OCI-LY7 (cell line): ENCODE data around the gene DPH1. TPM values are rescaled to one million over a fixed set of nuclear protein-coding genes. Genes with fewer than 3 reads are reported as not detected.

Experiments used
- BruUV-seq: library from RNA; stranded (reverse); fragments of 400-500 nt; replicated peaks from 2 replicates; lab custom pipeline; 2021; lab: Mats Ljungman, UMichigan
- CTCF ChIA-PET: fragments of 300-600 bp; sonication (Branson Sonifier 250); formaldehyde crosslinking; loops from one replicate; lab custom pipeline; 2022; ENCODE audit warnings: antibody characterized with exemption; ENCODE audit not compliant: unreplicated experiment; lab: Charles Lee
- POLR2A ChIA-PET: fragments of 300-600 bp; sonication (Branson Sonifier 250); formaldehyde crosslinking; loops from one replicate; lab custom pipeline; 2022; ENCODE audit warnings: antibody characterized with exemption; lab: Charles Lee
- DNase-seq: peaks from one replicate; pipeline ENCODE4 v3.0.0-alpha.2; 2015; ENCODE audit warnings: low spot score
- H2AFZ ChIP-seq: fragments of 200-600 bp; sonication (generic), shearing (Covaris generic); 2 replicates; pipeline ENCODE4 v1.6.1; 2014; ENCODE audit warnings: mild to moderate bottlenecking, antibody characterized with exemption, low read length, moderate library complexity
- H3K27ac ChIP-seq: fragments of 200-600 bp; sonication (generic); 2 replicates; pipeline ENCODE4 v1.5.1; 2014; ENCODE audit warnings: mixed run types, low read depth, mild to moderate bottlenecking, moderate library complexity, low read length, inconsistent platforms; ENCODE audit not compliant: poor library complexity, severe bottlenecking
- H3K36me3 ChIP-seq: fragments of 200-600 bp; sonication (generic); 2 replicates; pipeline ENCODE4 v1.6.1; 2014; ENCODE audit warnings: mild to moderate bottlenecking, antibody characterized with exemption, low read length, moderate library complexity, mixed read lengths; ENCODE audit not compliant: insufficient read depth
- H3K4me1 ChIP-seq: fragments of 200-600 bp; sonication (generic); 2 replicates; pipeline ENCODE4 v1.5.1; 2014; ENCODE audit warnings: mild to moderate bottlenecking, low read length; ENCODE audit not compliant: insufficient read depth, poor library complexity, severe bottlenecking
- H3K4me2 ChIP-seq: fragments of 200-600 bp; sonication (generic); 2 replicates; pipeline ENCODE4 v1.6.1; 2014; ENCODE audit warnings: mild to moderate bottlenecking, low read length
- H3K4me3 ChIP-seq: fragments of 200-600 bp; sonication (generic); 2 replicates; pipeline ENCODE4 v1.5.1; 2014; ENCODE audit warnings: mild to moderate bottlenecking, low read depth, low read length; ENCODE audit not compliant: poor library complexity, severe bottlenecking
- H3K79me2 ChIP-seq: fragments of 200-600 bp; sonication (generic); 2 replicates; pipeline ENCODE4 v1.6.1; 2016; ENCODE audit warnings: low read depth, mild to moderate bottlenecking, low read length, moderate library complexity, mixed read lengths; ENCODE audit not compliant: insufficient read depth
- H3K9me2 ChIP-seq: fragments of 200-600 bp; sonication (generic); 2 replicates; pipeline ENCODE4 v1.6.1; 2016; ENCODE audit warnings: mild to moderate bottlenecking, low read length, mixed read lengths; ENCODE audit not compliant: insufficient read depth
- H3K9me3 ChIP-seq: fragments of 200-600 bp; sonication (generic); 2 replicates; pipeline ENCODE4 v1.6.1; 2014; ENCODE audit warnings: mild to moderate bottlenecking, mixed run types, low read length, mixed read lengths
- H4K20me1 ChIP-seq: fragments of 200-600 bp; sonication (generic); 2 replicates; pipeline ENCODE4 v1.6.1; 2014; ENCODE audit warnings: mild to moderate bottlenecking, antibody characterized with exemption, low read length, moderate library complexity, mixed read lengths; ENCODE audit not compliant: insufficient read depth
- EZH2phosphoT487 ChIP-seq: fragments of 200-600 bp; sonication (generic); IDR thresholded peaks from 2 replicates; pipeline ENCODE4 v1.6.1; 2018; ENCODE audit warnings: low read depth, borderline replicate concordance, mild to moderate bottlenecking, mixed run types, antibody characterized with exemption, low read length, moderate library complexity, mixed read lengths
- intact Hi-C: fragments of 100-400 bp; cut with micrococcal nuclease; formaldehyde crosslinking; loops from one replicate; pipeline ENCODE4 v1.10.0; 2022; ENCODE audit not compliant: unreplicated experiment
- total RNA-seq, 2 experiments: library from RNA; depleted of rRNA in 1 of 2; stranded (reverse); fragments of >200 nt in 1 of 2; shearing (Covaris generic) in 1 of 2; gene quantifications; 2 replicates each; pipeline ENCODE4 v1.2.3, GENCODE V29; 2014 to 2022
- TF ChIP-seq, protein P1 (sequence below): fragments of 200-600 bp; sonication (generic); conservative IDR thresholded peaks from 2 replicates; pipeline ENCODE4 v1.5.1; 2014; ENCODE audit warnings: mild to moderate bottlenecking, antibody characterized with exemption, low read length, moderate library complexity, mixed read lengths

The DPH1 gene
- total RNA-seq, 2 experiments from 2014 or later, result 26.5 to 35.1 TPM

DNA sequence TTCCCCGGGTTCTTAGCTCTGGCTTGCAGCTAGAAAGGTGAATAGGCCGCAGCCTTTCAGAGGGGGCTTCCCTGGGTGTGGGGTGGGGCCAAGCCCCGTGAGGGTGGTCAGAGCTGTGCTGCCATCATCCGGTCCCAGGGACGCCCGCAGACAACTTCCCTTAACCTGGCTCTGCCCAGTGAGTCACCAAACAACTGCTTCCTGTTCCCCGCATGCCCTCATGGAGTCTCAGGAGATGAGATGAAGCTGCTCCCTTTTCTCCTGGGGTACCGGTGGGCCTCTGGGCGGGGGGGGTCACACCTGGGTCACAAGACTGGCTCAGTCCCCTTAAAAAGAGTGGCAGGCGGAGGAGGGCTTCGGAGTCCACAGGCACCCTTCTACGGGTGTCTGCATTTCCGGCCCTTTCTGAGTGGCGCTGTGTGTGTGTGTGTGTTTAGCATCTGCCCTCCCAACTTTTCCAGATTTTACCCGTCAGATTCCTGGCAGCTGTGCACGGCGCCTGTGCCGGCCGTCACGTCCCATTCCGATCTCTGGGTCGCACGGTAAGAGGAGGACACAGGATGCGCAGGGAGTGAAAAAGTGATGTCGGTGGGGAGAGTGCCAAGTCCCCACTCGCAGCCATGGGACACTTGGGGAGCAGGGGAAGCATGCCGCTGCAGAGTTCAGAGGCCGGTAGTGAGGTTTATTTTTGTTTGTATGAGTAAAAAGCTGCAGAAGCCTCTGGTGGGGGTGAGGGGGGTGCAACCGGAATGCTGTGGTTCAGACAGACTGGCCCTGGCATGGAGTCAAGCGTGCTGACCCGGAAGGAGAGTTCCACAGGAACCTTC is 41.7 kb downstream of the DPH1 start:
- TF ChIP-seq EZH2phosphoT487, result no peak
- TF ChIP-seq, protein P1, sequence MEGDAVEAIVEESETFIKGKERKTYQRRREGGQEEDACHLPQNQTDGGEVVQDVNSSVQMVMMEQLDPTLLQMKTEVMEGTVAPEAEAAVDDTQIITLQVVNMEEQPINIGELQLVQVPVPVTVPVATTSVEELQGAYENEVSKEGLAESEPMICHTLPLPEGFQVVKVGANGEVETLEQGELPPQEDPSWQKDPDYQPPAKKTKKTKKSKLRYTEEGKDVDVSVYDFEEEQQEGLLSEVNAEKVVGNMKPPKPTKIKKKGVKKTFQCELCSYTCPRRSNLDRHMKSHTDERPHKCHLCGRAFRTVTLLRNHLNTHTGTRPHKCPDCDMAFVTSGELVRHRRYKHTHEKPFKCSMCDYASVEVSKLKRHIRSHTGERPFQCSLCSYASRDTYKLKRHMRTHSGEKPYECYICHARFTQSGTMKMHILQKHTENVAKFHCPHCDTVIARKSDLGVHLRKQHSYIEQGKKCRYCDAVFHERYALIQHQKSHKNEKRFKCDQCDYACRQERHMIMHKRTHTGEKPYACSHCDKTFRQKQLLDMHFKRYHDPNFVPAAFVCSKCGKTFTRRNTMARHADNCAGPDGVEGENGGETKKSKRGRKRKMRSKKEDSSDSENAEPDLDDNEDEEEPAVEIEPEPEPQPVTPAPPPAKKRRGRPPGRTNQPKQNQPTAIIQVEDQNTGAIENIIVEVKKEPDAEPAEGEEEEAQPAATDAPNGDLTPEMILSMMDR, result no peak
- Histone ChIP-seq H3K4me2 (no peak overlapping the region), H3K4me1 (peaks cover 11% of the 10 kb centered on the region), H3K9me2 (no peaks in the 10 kb centered on the region), H3K36me3 (no peaks in the 10 kb centered on the region), H3K9me3 (no peaks in the 10 kb centered on the region), H3K27ac (no peak overlapping the region), H4K20me1 (no peaks in the 10 kb centered on the region), H2AFZ (no peak overlapping the region), H3K79me2 (no peaks in the 10 kb centered on the region), H3K4me3 (no peak overlapping the region)
- BruUV-seq, result no TSS peak
- POLR2A ChIA-PET, result interaction anchor here (0.8 kb wide), 1 partner anchor 14 kb away, joined by 3 read pairs; no protein-coding TSS in a partner anchor
- no peak for DNase-seq
- CTCF ChIA-PET, result no interaction called here
- intact Hi-C loops, result no loop called here

GRCh38 chr17:2074919-2075318 is 45.0 kb downstream of the DPH1 start:
- ChIA-PET POLR2A (interaction anchor here (0.6 kb wide), 1 partner anchor 213 kb away, joined by 3 read pairs; no protein-coding TSS in a partner anchor), CTCF (no interaction called here)
- no peak overlapping the region for H3K4me3 ChIP-seq
- no peaks in the 10 kb centered on the region for H4K20me1 ChIP-seq
- H3K79me2 ChIP-seq, result no peaks in the 10 kb centered on the region
- H2AFZ ChIP-seq, result no peak overlapping the region
- TF ChIP-seq EZH2phosphoT487, result no peak
- TF ChIP-seq, protein P1, result no peak
- no peaks in the 10 kb centered on the region for H3K9me3 ChIP-seq
- no peaks in the 10 kb centered on the region for H3K4me1 ChIP-seq
- BruUV-seq, result no TSS peak
- intact Hi-C loops, result no loop called here
- H3K36me3 ChIP-seq, result no peaks in the 10 kb centered on the region; the same call in 1 of the 2 replicates
- no peak for DNase-seq
- H3K4me2 ChIP-seq, result no peak overlapping the region
- H3K27ac ChIP-seq, result no peak overlapping the region
- no peaks in the 10 kb centered on the region for H3K9me2 ChIP-seq
